T-cell (primary cell): Measurements from ENCODE around the gene DDX17. TPM values are rescaled to one million over a fixed set of nuclear protein-coding genes. Genes with fewer than 3 reads are reported as not detected.

Experiments used
- ATAC-seq, 4 experiments: fragments of 200-7000 bp in 3 of 4; fragments of 150-1000 bp in 1 of 4; cut with Tn5 transposase; replicated peaks in 1 of 4; 1 replicate in 3 of 4; 2 replicates in 1 of 4; pipeline ENCODE4 v1.10.0; 2021; ENCODE audit warnings: moderate library complexity in 3 of 4, mild to moderate bottlenecking in 2 of 4, moderate number of reproducible peaks in 1 of 4
- CTCF ChIA-PET, 2 donors: fragments of 300-600 bp; sonication (Branson Sonifier 250); formaldehyde crosslinking; loops; one replicate each; lab custom pipeline; 2022; ENCODE audit warnings: antibody characterized with exemption in 2 of 2; lab: Charles Lee
- POLR2A ChIA-PET, 2 donors: fragments of 300-600 bp; sonication (Branson Sonifier 250); formaldehyde crosslinking; loops; one replicate each; lab custom pipeline; 2022; ENCODE audit warnings: antibody characterized with exemption in 2 of 2; lab: Charles Lee
- DNase-seq, 35 experiments: peaks; one replicate each; pipeline versions ENCODE4 v3.0.0 to v3.0.0-alpha.2; 2013 to 2023
- H3K27ac ChIP-seq: one replicate; pipeline ENCODE4 v1.5.1; 2013; ENCODE audit warnings: low read length
- H3K27me3 ChIP-seq, 2 experiments: replicated peaks in 1 of 2; 1 replicate in 1 of 2; 2 replicates in 1 of 2; pipeline versions ENCODE4 v1.6.1 to v1.7.0; 2013; ENCODE audit warnings: low read length in 1 of 2, mixed read lengths in 1 of 2; ENCODE audit not compliant: control insufficient read depth in 2 of 2, insufficient read depth in 2 of 2; ENCODE audit errors: extremely low read depth in 1 of 2
- H3K36me3 ChIP-seq, 2 donors: 1 replicate in 1 of 2; 2 replicates in 1 of 2; pipeline versions ENCODE4 v1.6.1 to v1.7.0; 2013; ENCODE audit warnings: low read length in 1 of 2; ENCODE audit not compliant: control insufficient read depth in 2 of 2, insufficient read depth in 1 of 2; ENCODE audit errors: extremely low read depth in 1 of 2
- H3K4me1 ChIP-seq, 2 experiments: 1 replicate in 1 of 2; 2 replicates in 1 of 2; pipeline versions ENCODE4 v1.6.1 to v1.7.0; 2013; ENCODE audit warnings: low read length in 2 of 2, mixed read lengths in 1 of 2; ENCODE audit not compliant: insufficient read depth in 2 of 2, control insufficient read depth in 1 of 2; ENCODE audit errors: extremely low read depth in 1 of 2
- H3K4me3 ChIP-seq, 2 donors: 1 replicate in 1 of 2; 2 replicates in 1 of 2; pipeline versions ENCODE4 v1.5.1 to v1.7.0; 2013; ENCODE audit warnings: mild to moderate bottlenecking in 2 of 2, low read length in 1 of 2, moderate library complexity in 1 of 2; ENCODE audit not compliant: control insufficient read depth in 1 of 2; ENCODE audit errors: extremely low read depth in 1 of 2
- H3K9me3 ChIP-seq: 2 replicates; pipeline ENCODE4 v1.7.0; 2013
- H3K27ac Mint-ChIP-seq, 2 donors: one replicate each; pipeline ENCODE4 v1.8.0; 2020 to 2021; ENCODE audit warnings: mild to moderate bottlenecking in 2 of 2, mixed read lengths in 2 of 2
- H3K27me3 Mint-ChIP-seq, 2 donors: one replicate each; pipeline ENCODE4 v1.8.0; 2021 to 2022; ENCODE audit warnings: mixed read lengths in 2 of 2
- H3K36me3 Mint-ChIP-seq: one replicate; pipeline ENCODE4 v1.8.0; 2021; ENCODE audit warnings: mixed read lengths
- H3K4me1 Mint-ChIP-seq, 3 donors: one replicate each; pipeline ENCODE4 v1.8.0; 2020 to 2022; ENCODE audit warnings: mixed read lengths in 3 of 3, mild to moderate bottlenecking in 1 of 3
- H3K4me3 Mint-ChIP-seq, 3 donors: one replicate each; pipeline ENCODE4 v1.8.0; 2020 to 2022; ENCODE audit warnings: mild to moderate bottlenecking in 3 of 3, mixed read lengths in 3 of 3, moderate library complexity in 3 of 3
- H3K9me3 Mint-ChIP-seq, 3 donors: one replicate each; pipeline ENCODE4 v1.8.0; 2020 to 2022; ENCODE audit warnings: mixed read lengths in 3 of 3
- WGBS: methylation state at CpG from one replicate; pipeline ENCODE4 v1.1.5; 2013; ENCODE audit warnings: missing lambda C conversion rate; ENCODE audit not compliant: insufficient coverage; 5-methylcytosine and 5-hydroxymethylcytosine counted together
- total RNA-seq, 35 experiments: library from RNA in 6 of 35; stranded (reverse) in 6 of 35; fragments of 120-200 nt in 1 of 35; gene quantifications; one replicate each; pipeline versions ENCODE4 v1.2.1 to v1.2.4 and lab custom pipeline; 2013 to 2026

Gene DDX17
- total RNA-seq, 5 donors from 2014 or later (not counting 1 experiment from before 2014, with no cell fraction given) = 589 to 907 (median 850) TPM

- Histone ChIP-seq H3K36me3 (no peaks in the 10 kb centered on the region), H3K9me3 (no peaks in the 10 kb centered on the region), H3K4me1 (no peaks in the 10 kb centered on the region), H3K27ac (no peak overlapping the region), H3K4me3 (no peak overlapping the region), H3K27me3 (peaks cover 0 to 25% of the 10 kb centered on the region in 2 experiments)
- no peaks in the 10 kb centered on the region for H3K36me3 Mint-ChIP-seq
- ATAC-seq (no peak), DNase-seq (no peak)
- WGBS = 73% methylated on average over 4 of the region's 4 CpGs
- no peak overlapping the region for H3K4me3 Mint-ChIP-seq
- peaks cover 0 to 10% of the 10 kb centered on the region in 2 donors for H3K27me3 Mint-ChIP-seq
- H3K9me3 Mint-ChIP-seq = no peaks in the 10 kb centered on the region
- H3K27ac Mint-ChIP-seq = no peak overlapping the region
- no peaks in the 10 kb centered on the region for H3K4me1 Mint-ChIP-seq
- POLR2A ChIA-PET = no interaction called here
- CTCF ChIA-PET = no interaction called here
Measured at GRCh38 chr22:38435010-38435409, 71.1 kb downstream of the DDX17 start.

DNA sequence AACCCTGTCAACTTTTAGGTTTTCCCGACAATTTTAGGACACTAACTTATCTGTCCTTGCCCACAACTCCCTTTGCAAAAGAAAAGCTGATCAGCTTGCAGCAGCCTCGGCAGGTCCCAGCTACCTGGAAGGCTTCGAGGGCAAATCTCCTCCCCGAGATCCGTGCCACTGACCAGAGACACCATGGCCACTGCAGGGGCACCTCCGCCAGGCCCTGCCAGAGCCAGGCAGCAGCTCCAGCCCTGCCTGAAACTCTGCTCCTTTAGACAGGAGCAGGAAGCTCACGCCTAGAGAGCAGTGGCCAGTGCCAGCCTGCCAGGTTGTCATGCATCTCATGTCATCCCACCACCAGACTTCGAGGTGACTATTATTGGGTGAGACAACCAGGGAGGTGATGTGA lies 72.2 kb downstream of the DDX17 start:
- ChIA-PET POLR2A (no interaction called here), CTCF (no interaction called here)
- H3K27me3 Mint-ChIP-seq = peaks cover 0 to 7% of the 10 kb centered on the region in 2 donors
- no peak overlapping the region for H3K27ac Mint-ChIP-seq
- H3K9me3 ChIP-seq = no peaks in the 10 kb centered on the region
- no peak overlapping the region for H3K4me3 ChIP-seq
- H3K4me3 Mint-ChIP-seq = no peak overlapping the region
- H3K4me1 ChIP-seq = no peaks in the 10 kb centered on the region
- H3K36me3 ChIP-seq = no peaks in the 10 kb centered on the region
- H3K27ac ChIP-seq = no peak overlapping the region
- DNase-seq = no peak
- ATAC-seq = no peak
- H3K27me3 ChIP-seq = peaks cover 0 to 25% of the 10 kb centered on the region in 2 experiments
- H3K36me3 Mint-ChIP-seq = no peaks in the 10 kb centered on the region
- H3K9me3 Mint-ChIP-seq = no peaks in the 10 kb centered on the region
- H3K4me1 Mint-ChIP-seq = no peaks in the 10 kb centered on the region
- 78% methylated on average over 6 of the region's 8 CpGs for WGBS

Other genes with a start within 250 kb of the DDX17 start
- gene TMEM184B, start 233.3 kb downstream of the DDX17 start, total RNA-seq = 10 to 100 TPM; 30.8 to 41.3 (median 35.8) TPM
- 100 to 1,000 TPM; 105 to 142 (median 115) TPM for gene CSNK1E, start 188.9 kb downstream of the DDX17 start, total RNA-seq
- not detected for gene KCNJ4, start 51.1 kb downstream of the DDX17 start, total RNA-seq
- gene KDELR3, start 38.2 kb downstream of the DDX17 start, total RNA-seq = under 1 TPM in 3 of 5 donors, not detected in 2; 0.20 to 0.29 (median 0.25) TPM
- under 1 TPM in 4 of 5 donors, not detected in 1; 0.55 to 0.78 (median 0.68) TPM for gene DMC1, start 63.9 kb upstream of the DDX17 start, total RNA-seq
- 1 to 10 TPM in 1 of 5 donors, under 1 TPM in 3, not detected in 1; 0.06 to 1.1 (median 0.41) TPM for gene FAM227A, start 150.1 kb upstream of the DDX17 start, total RNA-seq
- 10 to 100 TPM; 10.3 to 32.0 (median 27.8) TPM for gene CBY1, start 150.3 kb upstream of the DDX17 start, total RNA-seq
- gene TOMM22, start 175.6 kb upstream of the DDX17 start, total RNA-seq = 10 to 100 TPM; 52.4 to 58.1 (median 53.3) TPM
- 100 to 1,000 TPM in 2 of 5 donors, 10 to 100 TPM in 3; 78.4 to 164 (median 83.5) TPM for gene JOSD1, start 194.6 kb upstream of the DDX17 start, total RNA-seq
- gene GTPBP1, start 199.6 kb upstream of the DDX17 start, total RNA-seq = 100 to 1,000 TPM in 2 of 5 donors, 10 to 100 TPM in 3; 79.1 to 229 (median 83.3) TPM
- 1,000 to 10,000 TPM in 2 of 5 donors, 100 to 1,000 TPM in 3; 526 to 1,075 (median 979) TPM for gene SUN2, start 249.7 kb upstream of the DDX17 start, total RNA-seq